WERI-Rb-1 (cell line): ENCODE data around the gene F13A1.

Experiments used
- DNase-seq: peaks from one replicate; pipeline ENCODE4 v3.0.0-alpha.2; 2020
- H3K27ac ChIP-seq: fragments of 250-450 bp; sonication (Bioruptor Pico); 2 replicates; pipeline ENCODE4 v1.5.1; 2020; ENCODE audit warnings: mild to moderate bottlenecking, moderate library complexity
- H3K27me3 ChIP-seq: fragments of 250-450 bp; sonication (Bioruptor Pico); 2 replicates; pipeline ENCODE4 v1.5.1; 2021; ENCODE audit warnings: mild to moderate bottlenecking, low read depth, moderate library complexity; ENCODE audit not compliant: insufficient read depth, severe bottlenecking
- H3K36me3 ChIP-seq: fragments of 250-450 bp; sonication (Bioruptor Pico); 2 replicates; pipeline ENCODE4 v1.5.1; 2020; ENCODE audit warnings: mild to moderate bottlenecking, moderate library complexity
- H3K4me3 ChIP-seq: 2 replicates; pipeline ENCODE4 v1.5.1; 2011; ENCODE audit warnings: low read depth, mild to moderate bottlenecking, control low read depth, low read length
- H3K9me3 ChIP-seq: fragments of 250-450 bp; sonication (Bioruptor Pico); 2 replicates; pipeline ENCODE4 v1.5.1; 2021; ENCODE audit warnings: mild to moderate bottlenecking, moderate library complexity; ENCODE audit not compliant: severe bottlenecking
- CTCF ChIP-seq: IDR thresholded peaks from 2 replicates; pipeline ENCODE4 v1.5.1; 2011; ENCODE audit warnings: low read depth, mild to moderate bottlenecking, control low read depth, inconsistent platforms, low read length

The F13A1 gene

GRCh38 chr6:6176127-6176526 is 144.3 kb downstream of the F13A1 start:
- no peaks in the 10 kb centered on the region for H3K9me3 ChIP-seq
- H3K4me3 ChIP-seq, result no peak overlapping the region
- H3K27ac ChIP-seq, result no peak overlapping the region
- DNase-seq, result no peak
- H3K36me3 ChIP-seq, result no peaks in the 10 kb centered on the region
- peaks cover 5% of the 10 kb centered on the region for H3K27me3 ChIP-seq
- TF ChIP-seq CTCF, result no peak

GRCh38 chr6:6169141-6169540 is 151.3 kb downstream of the F13A1 start:
- H3K9me3 ChIP-seq, result no peaks in the 10 kb centered on the region
- H3K4me3 ChIP-seq, result no peak overlapping the region
- TF ChIP-seq CTCF, result no peak
- no peaks in the 10 kb centered on the region for H3K36me3 ChIP-seq
- no peak overlapping the region for H3K27ac ChIP-seq
- DNase-seq, result no peak
- H3K27me3 ChIP-seq, result peaks cover 21% of the 10 kb centered on the region

GRCh38 chr6:6166064-6166463 is 154.4 kb downstream of the F13A1 start:
- Histone ChIP-seq H3K4me3 (no peak overlapping the region), H3K36me3 (no peaks in the 10 kb centered on the region), H3K27ac (no peak overlapping the region), H3K9me3 (no peaks in the 10 kb centered on the region), H3K27me3 (peaks cover 20% of the 10 kb centered on the region)
- no peak for DNase-seq
- no peak for TF ChIP-seq CTCF

GRCh38 chr6:6164367-6164766 is 156.1 kb downstream of the F13A1 start:
- Histone ChIP-seq H3K27ac (no peak overlapping the region), H3K27me3 (peaks cover 20% of the 10 kb centered on the region), H3K4me3 (no peak overlapping the region), H3K9me3 (no peaks in the 10 kb centered on the region), H3K36me3 (no peaks in the 10 kb centered on the region)
- TF ChIP-seq CTCF, result no peak
- DNase-seq, result no peak

GRCh38 chr6:6154335-6154734 is 166.1 kb downstream of the F13A1 start:
- TF ChIP-seq CTCF, result no peak
- H3K27me3 ChIP-seq, result peaks cover 6% of the 10 kb centered on the region
- no peak overlapping the region for H3K27ac ChIP-seq
- DNase-seq, result no peak
- no peak overlapping the region for H3K4me3 ChIP-seq
- H3K9me3 ChIP-seq, result no peaks in the 10 kb centered on the region
- no peaks in the 10 kb centered on the region for H3K36me3 ChIP-seq

GRCh38 chr6:6152060-6152459 is 168.4 kb downstream of the F13A1 start:
- no peak overlapping the region for H3K4me3 ChIP-seq
- no peaks in the 10 kb centered on the region for H3K9me3 ChIP-seq
- H3K27ac ChIP-seq, result no peak overlapping the region
- no peaks in the 10 kb centered on the region for H3K36me3 ChIP-seq
- no peak for DNase-seq
- no peak for TF ChIP-seq CTCF
- peaks cover 6% of the 10 kb centered on the region for H3K27me3 ChIP-seq
